GM19025 (cell line): ENCODE measurements around the gene CEACAM20.
"Not testable (repeated sequence)": the region's sequence is repeated elsewhere in the genome, so short reads cannot be mapped to it uniquely, and the experiment has no call there.

ENCODE experiments used
- ATAC-seq: cut with Tn5 transposase; IDR thresholded peaks from one replicate; pipeline ENCODE4 v1.9.1; 2021; ENCODE audit warnings: mild to moderate bottlenecking, low read depth, moderate library complexity; ENCODE audit not compliant: unreplicated experiment

Gene CEACAM20

DNA sequence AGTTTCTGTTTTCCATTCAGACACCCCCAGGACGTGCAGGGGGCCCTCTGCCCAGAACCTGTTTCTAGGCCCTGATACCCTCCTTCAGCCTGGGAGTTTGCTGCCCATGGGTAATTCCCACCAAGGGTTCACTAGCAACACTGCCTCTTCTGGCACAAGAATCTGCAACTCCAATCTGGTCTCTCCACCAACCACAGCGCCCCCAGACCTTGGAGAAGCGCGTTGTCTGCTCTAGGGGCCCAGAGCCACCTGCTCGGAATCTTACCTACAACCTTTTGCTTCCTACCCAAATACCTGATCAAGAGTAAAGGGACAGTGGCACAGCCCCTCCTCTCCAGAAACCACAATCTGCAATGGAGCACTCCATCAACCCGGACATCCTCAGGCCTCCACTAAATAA, 29.9 kb downstream of the CEACAM20 start:
- ATAC-seq, result no peak

DNA sequence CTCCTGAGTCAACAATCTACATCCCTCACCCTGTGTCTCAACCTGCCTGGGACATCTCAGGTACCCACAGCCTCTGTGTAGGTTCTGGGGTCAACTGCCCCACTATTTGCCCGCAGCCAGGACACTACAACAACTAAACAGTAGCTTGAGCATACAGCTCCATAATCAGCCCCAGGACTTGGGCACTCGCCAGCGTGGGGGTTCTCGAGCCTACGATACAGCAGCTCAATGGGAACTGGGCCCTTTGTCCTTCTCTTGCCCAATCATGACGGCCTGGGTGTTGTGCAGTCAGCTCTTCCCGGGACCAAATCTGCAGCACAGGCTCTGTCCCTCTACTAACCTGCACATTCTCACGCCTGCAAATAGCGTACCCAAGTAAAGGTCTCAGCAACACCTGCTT, 30.5 kb downstream of the CEACAM20 start:
- no peak for ATAC-seq

DNA sequence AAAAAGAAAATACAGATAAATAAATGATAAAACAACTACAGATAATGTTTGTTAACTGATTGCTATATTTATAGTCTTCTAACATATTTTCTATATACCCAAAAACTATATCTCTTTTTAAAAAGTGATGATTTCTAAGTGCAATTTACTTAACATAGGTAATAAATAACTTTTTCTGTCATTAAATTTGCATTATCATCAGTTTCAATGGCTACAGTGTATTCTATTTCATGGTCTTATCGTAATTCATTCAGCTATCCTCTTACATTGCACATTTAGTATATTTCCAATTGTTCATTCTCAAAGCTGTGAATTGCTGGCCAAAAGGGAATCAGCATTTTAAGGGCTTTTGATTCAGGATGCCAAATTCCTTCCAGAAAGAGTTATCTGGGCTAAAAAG, 32.8 kb downstream of the CEACAM20 start:
- no peak for ATAC-seq

DNA sequence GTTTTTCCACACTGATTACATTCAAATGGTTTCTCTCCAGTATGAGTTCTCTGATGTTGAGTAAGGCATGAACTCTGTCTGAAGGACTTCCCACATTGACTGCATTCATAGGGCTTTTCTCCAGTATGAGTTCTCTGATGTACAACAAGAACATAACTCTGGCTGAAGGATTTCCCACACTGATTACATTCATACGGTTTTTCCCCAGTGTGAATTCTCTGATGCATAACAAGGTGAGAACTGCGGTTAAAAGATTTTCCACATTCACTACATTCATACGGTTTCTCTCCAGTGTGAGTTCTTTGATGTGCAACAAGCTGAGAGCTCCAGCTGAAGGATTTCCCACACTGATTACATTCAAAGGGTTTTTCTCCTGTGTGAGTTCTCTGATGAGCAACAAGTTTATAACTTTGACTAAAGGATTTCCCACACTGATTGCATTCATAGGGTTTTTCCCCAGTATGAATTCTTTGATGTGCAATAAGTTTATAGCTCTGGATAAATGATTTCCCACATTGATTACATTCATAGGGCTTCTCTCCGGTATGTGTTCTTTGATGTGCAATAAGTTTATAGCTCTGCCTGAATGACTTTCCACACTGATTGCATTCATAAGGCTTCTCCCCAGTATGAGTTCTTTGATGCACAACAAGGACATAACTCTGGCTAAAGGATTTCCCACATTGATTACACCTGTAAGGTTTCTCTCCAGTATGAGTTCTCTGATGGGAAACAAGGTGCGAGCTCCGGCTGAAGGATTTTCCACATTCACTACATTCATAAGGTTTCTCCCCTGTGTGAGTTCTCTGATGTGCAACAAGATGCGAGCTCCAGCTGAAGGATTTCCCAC, 52.7 kb downstream of the CEACAM20 start:
- ATAC-seq, result no peak

DNA sequence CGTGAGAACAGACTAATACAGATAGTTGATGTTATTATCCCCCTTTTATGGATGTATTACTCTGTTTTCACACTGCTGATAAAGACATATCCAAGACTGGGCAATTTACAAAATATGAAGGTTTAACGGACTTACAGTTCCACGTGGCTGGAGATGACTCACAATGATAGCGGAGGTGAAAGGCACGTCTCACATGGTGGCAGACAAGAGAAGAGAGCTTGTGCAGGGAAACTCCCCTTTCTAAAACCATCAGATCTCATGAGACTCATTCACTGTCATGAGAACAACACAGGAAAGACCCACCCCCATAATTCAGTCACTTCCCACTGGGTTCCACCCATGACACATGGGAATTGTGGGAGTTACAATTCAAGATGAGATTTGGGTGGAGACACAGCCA, 60.7 kb downstream of the CEACAM20 start:
- ATAC-seq, result not testable (repeated sequence)

DNA sequence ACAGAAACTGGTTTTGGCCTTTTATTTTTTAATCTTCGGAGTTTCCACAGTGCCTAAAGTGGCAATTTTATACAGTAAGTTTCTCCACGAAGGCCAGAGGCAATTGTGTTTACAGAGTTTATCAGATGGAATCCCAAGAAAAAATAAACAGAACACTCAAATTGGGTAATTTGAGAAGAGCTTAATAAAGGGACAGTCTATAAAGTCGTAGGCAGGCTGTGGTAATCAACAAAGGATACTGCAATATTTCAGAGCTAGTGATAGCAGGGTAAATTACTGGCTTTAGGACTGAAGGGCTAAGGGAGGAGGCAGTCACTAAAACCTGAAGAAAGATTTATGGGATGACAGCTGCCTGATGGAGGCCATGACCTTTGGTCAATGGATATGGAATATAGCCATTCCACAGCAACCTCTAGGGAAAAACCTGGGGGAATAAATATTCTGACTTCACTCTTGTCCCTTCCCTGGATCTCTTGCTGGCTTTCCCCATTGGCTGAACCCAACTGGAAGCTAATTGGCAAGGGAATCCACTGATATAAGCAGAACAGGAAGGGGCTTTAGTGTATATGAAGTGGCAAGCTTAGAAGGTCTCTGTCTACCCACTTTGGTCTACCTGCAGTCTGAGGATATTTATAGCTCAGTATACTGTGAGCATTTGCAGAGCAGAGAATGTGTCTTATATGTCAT, 66.7 kb downstream of the CEACAM20 start:
- not testable (repeated sequence) for ATAC-seq
